ENCODE data around the gene CDKL1.

The CDKL1 gene

DNA sequence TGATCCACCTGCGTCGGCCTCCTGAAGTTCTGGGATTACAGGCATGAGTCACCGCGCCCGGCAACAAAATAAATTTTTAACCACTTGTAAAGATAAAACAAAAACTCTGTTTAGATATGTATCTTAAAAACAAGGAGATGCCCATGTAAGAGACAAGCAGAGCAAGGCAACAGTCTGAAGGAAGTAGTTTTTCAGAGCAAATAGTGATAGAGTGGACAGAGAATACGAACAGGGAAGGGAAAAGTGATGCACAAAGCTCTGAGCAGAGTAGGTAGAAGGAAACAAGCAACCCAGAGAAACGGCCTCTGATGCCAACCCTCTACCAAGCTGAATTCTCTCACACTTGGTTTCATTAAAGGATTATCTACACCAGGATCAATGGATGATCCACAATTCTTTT is 24.8 kb upstream of the CDKL1 start:
- Histone ChIP-seq H3K9me3 (ENCODE audit: severe bottlenecking) (no peaks in the 10 kb centered on the region), H3K36me3 (peaks cover 29% of the 10 kb centered on the region), H3K27me3 (ENCODE audit: insufficient read depth, low read depth, severe bottlenecking) (no peaks in the 10 kb centered on the region), H3K27ac (no peak overlapping the region), H3K4me3 (ENCODE audit: low read depth, low read length) (no peak overlapping the region)
- no peak for DNase-seq
- TF ChIP-seq, protein P1, sequence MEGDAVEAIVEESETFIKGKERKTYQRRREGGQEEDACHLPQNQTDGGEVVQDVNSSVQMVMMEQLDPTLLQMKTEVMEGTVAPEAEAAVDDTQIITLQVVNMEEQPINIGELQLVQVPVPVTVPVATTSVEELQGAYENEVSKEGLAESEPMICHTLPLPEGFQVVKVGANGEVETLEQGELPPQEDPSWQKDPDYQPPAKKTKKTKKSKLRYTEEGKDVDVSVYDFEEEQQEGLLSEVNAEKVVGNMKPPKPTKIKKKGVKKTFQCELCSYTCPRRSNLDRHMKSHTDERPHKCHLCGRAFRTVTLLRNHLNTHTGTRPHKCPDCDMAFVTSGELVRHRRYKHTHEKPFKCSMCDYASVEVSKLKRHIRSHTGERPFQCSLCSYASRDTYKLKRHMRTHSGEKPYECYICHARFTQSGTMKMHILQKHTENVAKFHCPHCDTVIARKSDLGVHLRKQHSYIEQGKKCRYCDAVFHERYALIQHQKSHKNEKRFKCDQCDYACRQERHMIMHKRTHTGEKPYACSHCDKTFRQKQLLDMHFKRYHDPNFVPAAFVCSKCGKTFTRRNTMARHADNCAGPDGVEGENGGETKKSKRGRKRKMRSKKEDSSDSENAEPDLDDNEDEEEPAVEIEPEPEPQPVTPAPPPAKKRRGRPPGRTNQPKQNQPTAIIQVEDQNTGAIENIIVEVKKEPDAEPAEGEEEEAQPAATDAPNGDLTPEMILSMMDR (IDR thresholded peaks at IDR 0.05; ENCODE audit: low read depth, low read length) = no peak

GRCh38 chr14:50417853-50418252 is 21.2 kb upstream of the CDKL1 start:
- Histone ChIP-seq H3K9me3 (ENCODE audit: severe bottlenecking) (no peaks in the 10 kb centered on the region), H3K4me3 (ENCODE audit: low read depth, low read length) (no peak overlapping the region), H3K27me3 (ENCODE audit: insufficient read depth, low read depth, severe bottlenecking) (no peaks in the 10 kb centered on the region), H3K27ac (no peak overlapping the region), H3K36me3 (peaks cover 18% of the 10 kb centered on the region)
- no peak for DNase-seq
- TF ChIP-seq, protein P1 (IDR thresholded peaks at IDR 0.05; ENCODE audit: low read depth, low read length) = no peak

DNA sequence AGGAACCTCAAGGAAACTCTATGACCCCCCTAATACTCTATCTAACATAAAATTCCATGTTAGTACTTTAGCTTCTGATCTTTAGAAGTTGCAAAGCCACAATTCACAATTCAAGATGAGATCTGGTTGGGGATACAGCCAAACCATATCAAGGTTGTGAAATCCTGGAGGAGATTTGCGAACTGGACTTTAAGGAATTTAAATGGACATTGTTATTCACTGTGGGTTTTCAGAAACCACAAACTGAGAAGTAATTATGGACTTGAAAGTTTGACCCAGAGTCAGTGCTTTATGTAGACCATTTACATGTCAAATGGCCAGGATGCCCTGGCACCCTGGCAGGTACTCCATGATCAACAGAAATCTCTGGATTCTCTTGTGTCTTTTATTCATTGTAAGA is 14.2 kb upstream of the CDKL1 start:
- H3K9me3 ChIP-seq (ENCODE audit: severe bottlenecking) = no peaks in the 10 kb centered on the region
- no peaks in the 10 kb centered on the region for H3K36me3 ChIP-seq
- TF ChIP-seq, protein P1 (IDR thresholded peaks at IDR 0.05; ENCODE audit: low read depth, low read length) = no peak
- H3K4me3 ChIP-seq (ENCODE audit: low read depth, low read length) = no peak overlapping the region
- H3K27ac ChIP-seq = no peak overlapping the region
- no peaks in the 10 kb centered on the region for H3K27me3 ChIP-seq (ENCODE audit: insufficient read depth, low read depth, severe bottlenecking)
- DNase-seq = no peak

DNA sequence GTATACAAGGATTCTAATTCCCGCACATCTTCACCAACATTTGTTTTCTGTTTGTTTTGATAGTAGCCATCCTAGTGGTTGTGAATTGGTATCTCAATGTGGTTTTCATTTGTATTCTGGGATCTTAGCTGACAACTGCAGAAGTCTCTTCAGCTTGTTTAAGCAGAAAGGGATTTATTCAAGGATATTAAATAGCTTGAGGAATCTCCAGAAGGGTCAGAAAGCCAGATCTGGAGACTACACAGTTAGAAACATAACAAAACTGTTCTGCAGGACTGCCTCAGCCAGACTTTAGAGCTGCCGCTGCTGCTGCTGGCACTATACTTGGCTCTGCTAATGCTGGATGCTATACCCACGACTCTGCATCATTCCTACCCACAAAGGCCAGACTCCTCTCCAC is 13.4 kb upstream of the CDKL1 start:
- Histone ChIP-seq H3K27ac (no peak overlapping the region), H3K4me3 (ENCODE audit: low read depth, low read length) (no peak overlapping the region), H3K9me3 (ENCODE audit: severe bottlenecking) (no peaks in the 10 kb centered on the region), H3K36me3 (no peaks in the 10 kb centered on the region), H3K27me3 (ENCODE audit: insufficient read depth, low read depth, severe bottlenecking) (no peaks in the 10 kb centered on the region)
- TF ChIP-seq, protein P1 (IDR thresholded peaks at IDR 0.05; ENCODE audit: low read depth, low read length) = no peak
- no peak for DNase-seq

DNA sequence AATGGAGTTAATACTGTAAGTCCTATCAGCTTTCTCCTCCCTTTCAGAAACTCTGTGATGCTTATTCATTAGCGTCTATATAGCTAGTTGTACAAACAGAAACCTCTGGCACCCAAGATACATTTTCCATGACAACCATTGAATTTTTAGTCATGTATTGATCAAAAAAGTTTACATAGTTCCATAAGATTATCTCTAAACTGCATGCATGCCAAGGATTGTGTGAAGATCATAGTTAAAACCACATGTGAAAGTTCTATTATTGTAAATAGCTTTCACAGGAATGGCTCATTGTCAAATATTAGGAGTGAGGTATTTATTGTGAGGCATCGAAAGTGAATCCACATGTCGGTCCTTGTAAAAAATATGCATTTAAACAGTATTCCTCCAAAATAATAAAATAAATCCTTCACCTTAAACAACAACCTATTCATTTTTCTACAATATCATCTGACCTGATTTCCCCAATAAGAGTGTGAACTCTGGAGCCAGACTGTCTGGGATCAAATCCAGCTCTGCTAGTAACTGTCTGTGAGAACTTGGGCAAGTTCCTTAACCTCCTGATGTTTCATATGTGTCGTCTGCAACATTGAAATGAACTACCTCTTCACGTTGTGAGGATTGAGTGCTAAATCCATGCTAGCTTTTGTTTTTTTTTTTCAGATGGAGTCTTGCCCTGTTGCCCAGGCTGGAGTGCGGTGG is 10.6 kb upstream of the CDKL1 start:
- no peaks in the 10 kb centered on the region for H3K36me3 ChIP-seq
- H3K27ac ChIP-seq = no peak overlapping the region
- DNase-seq = no peak
- no peaks in the 10 kb centered on the region for H3K9me3 ChIP-seq (ENCODE audit: severe bottlenecking)
- H3K27me3 ChIP-seq (ENCODE audit: insufficient read depth, low read depth, severe bottlenecking) = no peaks in the 10 kb centered on the region
- H3K4me3 ChIP-seq (ENCODE audit: low read depth, low read length) = no peak overlapping the region
- TF ChIP-seq, protein P1 (IDR thresholded peaks at IDR 0.05; ENCODE audit: low read depth, low read length) = no peak

- DNase-seq = no peak
- TF ChIP-seq, protein P1 (IDR thresholded peaks at IDR 0.05; ENCODE audit: low read depth, low read length) = no peak
Observed at GRCh38 chr14:50403419-50403818, 6.7 kb upstream of the CDKL1 start.

More at GRCh38 chr14:50403419-50403818, 6.7 kb upstream of the CDKL1 start:
- Histone ChIP-seq H3K27me3 (ENCODE audit: insufficient read depth, low read depth, severe bottlenecking) (no peaks in the 10 kb centered on the region), H3K36me3 (no peaks in the 10 kb centered on the region), H3K4me3 (ENCODE audit: low read depth, low read length) (no peak overlapping the region), H3K27ac (no peak overlapping the region), H3K9me3 (ENCODE audit: severe bottlenecking) (no peaks in the 10 kb centered on the region)

All from WERI-Rb-1 (cell line).